ENCODE data around the gene IRAK2. TPM values are rescaled to one million over a fixed set of nuclear protein-coding genes. Genes with fewer than 3 reads are reported as not detected.

Gene IRAK2
- total RNA-seq, 1 experiment from 2014 or later, result 4.2 TPM

DNA sequence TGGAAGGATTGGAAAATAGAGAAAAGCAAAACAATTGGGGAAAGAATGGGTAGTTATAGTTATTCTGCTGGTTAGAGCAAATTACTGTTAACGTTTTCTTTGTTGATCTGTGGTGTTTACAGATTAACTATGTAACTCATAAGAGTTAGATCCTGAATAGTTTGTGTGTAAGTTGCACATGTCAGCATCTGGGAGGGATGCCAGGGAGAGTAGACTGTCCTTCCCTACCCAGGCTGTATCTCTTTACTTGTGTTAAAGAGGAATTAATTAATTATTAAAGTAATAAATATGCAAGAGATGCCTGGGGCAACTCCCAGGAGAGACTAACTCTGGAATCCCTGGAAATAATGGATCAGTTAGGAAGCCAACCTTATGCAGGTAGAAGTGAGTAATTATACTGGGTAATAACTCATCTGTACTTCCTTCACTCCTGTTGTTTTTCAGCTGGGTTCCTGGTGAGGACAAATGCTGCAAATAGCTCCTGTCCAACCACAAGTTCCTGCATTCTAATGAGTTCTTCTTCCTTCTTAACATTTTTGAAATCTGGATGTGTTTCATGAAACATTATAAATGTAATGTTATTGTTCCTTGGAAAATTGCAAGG is 109.1 kb downstream of the IRAK2 start:
- intact Hi-C loops (cut with micrococcal nuclease; ENCODE audit: unreplicated experiment), result no loop called here
- Mint-ChIP-seq H3K9me3 (ENCODE audit: unreplicated experiment) (no peaks in the 10 kb centered on the region), H3K4me3 (ENCODE audit: unreplicated experiment) (no peak overlapping the region), H3K27me3 (ENCODE audit: insufficient read depth, unreplicated experiment) (no peaks in the 10 kb centered on the region), H3K27ac (ENCODE audit: unreplicated experiment) (no peak overlapping the region), H3K4me1 (ENCODE audit: low read depth, unreplicated experiment) (peaks cover 11% of the 10 kb centered on the region), H3K36me3 (ENCODE audit: insufficient read depth, unreplicated experiment) (peaks cover 51% of the 10 kb centered on the region)
- no peak for DNase-seq
- TF ChIP-seq, protein P1, sequence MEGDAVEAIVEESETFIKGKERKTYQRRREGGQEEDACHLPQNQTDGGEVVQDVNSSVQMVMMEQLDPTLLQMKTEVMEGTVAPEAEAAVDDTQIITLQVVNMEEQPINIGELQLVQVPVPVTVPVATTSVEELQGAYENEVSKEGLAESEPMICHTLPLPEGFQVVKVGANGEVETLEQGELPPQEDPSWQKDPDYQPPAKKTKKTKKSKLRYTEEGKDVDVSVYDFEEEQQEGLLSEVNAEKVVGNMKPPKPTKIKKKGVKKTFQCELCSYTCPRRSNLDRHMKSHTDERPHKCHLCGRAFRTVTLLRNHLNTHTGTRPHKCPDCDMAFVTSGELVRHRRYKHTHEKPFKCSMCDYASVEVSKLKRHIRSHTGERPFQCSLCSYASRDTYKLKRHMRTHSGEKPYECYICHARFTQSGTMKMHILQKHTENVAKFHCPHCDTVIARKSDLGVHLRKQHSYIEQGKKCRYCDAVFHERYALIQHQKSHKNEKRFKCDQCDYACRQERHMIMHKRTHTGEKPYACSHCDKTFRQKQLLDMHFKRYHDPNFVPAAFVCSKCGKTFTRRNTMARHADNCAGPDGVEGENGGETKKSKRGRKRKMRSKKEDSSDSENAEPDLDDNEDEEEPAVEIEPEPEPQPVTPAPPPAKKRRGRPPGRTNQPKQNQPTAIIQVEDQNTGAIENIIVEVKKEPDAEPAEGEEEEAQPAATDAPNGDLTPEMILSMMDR (IDR thresholded peaks at IDR 0.05; ENCODE audit: insufficient read depth in 1 of 2, low read depth in 1 of 2, low read length in 1 of 2, severe bottlenecking in 1 of 2, unreplicated experiment in 1 of 2), result no peak
- no peaks in the 10 kb centered on the region for H3K4me1 ChIP-seq
- no peaks in the 10 kb centered on the region for H3K27me3 ChIP-seq (replicated peaks; ENCODE audit: control insufficient read depth, insufficient read depth, low read length)
- no TSS peak for BruUV-seq (replicated peaks)
- POLR2A ChIA-PET, result no interaction called here
- H3K4me3 ChIP-seq (ENCODE audit: low read depth, low read length), result no peak overlapping the region
- H3K9me3 ChIP-seq, result no peaks in the 10 kb centered on the region
- peaks cover 3% of the 10 kb centered on the region for H3K36me3 ChIP-seq (ENCODE audit: control insufficient read depth, insufficient read depth, low read length)
- CTCF ChIA-PET, result no interaction called here

DNA sequence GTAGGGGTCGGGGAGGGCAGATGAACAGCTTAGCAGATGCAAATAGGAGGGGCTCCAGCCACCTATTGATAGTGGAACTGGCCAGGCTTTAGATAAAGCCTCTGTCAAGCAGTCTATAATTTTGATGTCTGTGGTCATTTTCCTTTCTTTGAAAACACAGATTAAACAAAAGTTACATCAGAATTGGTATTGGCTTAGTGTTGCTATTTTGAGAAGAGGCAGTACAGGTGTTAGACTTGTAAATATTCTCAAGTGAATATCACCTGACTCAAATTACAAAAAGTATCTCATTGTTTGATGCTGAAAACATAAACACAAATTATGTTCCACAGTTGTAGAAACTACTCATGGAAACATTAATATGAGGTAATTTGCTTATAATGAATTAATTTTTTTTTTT is 109.9 kb downstream of the IRAK2 start:
- Histone ChIP-seq H3K4me3 (ENCODE audit: low read depth, low read length) (no peak overlapping the region), H3K36me3 (ENCODE audit: control insufficient read depth, insufficient read depth, low read length) (peaks cover 5% of the 10 kb centered on the region), H3K4me1 (no peaks in the 10 kb centered on the region), H3K27me3 (replicated peaks; ENCODE audit: control insufficient read depth, insufficient read depth, low read length) (no peaks in the 10 kb centered on the region), H3K9me3 (no peaks in the 10 kb centered on the region)
- Mint-ChIP-seq H3K4me3 (ENCODE audit: unreplicated experiment) (no peak overlapping the region), H3K27me3 (ENCODE audit: insufficient read depth, unreplicated experiment) (no peaks in the 10 kb centered on the region), H3K27ac (ENCODE audit: unreplicated experiment) (no peak overlapping the region), H3K9me3 (ENCODE audit: unreplicated experiment) (no peaks in the 10 kb centered on the region), H3K4me1 (ENCODE audit: low read depth, unreplicated experiment) (peaks cover 11% of the 10 kb centered on the region), H3K36me3 (ENCODE audit: insufficient read depth, unreplicated experiment) (peaks cover 46% of the 10 kb centered on the region)
- TF ChIP-seq, protein P1 (IDR thresholded peaks at IDR 0.05; ENCODE audit: insufficient read depth in 1 of 2, low read depth in 1 of 2, low read length in 1 of 2, severe bottlenecking in 1 of 2, unreplicated experiment in 1 of 2), result no peak
- POLR2A ChIA-PET, result no interaction called here
- intact Hi-C loops (cut with micrococcal nuclease; ENCODE audit: unreplicated experiment), result no loop called here
- no TSS peak for BruUV-seq (replicated peaks)
- DNase-seq, result no peak
- CTCF ChIA-PET, result no interaction called here

DNA sequence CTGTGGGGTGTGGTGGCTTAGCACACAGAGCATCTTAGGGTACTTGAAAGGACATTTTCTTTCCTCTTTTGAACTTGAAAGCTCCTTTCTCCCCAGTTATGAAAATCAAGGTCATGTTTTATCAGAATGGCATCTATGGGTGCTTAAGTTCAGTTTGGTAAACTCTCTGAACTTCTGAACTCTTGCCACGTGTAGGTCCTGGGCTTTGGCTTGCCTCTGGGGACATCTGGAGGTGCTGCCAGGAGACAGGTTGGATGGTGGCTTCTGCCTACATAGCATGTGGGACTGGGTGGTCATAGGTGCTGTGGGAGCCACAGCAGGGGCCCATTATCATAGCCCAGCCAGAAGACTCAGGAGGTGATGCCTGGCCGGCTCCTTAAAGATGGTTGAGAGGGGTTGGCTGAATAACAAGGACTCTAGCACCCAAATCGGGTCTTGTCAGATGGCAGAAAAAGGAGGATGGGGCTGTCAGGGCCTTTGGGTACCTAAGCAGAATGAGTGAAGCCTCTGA is 112.5 kb downstream of the IRAK2 start:
- TF ChIP-seq, protein P1 (IDR thresholded peaks at IDR 0.05; ENCODE audit: insufficient read depth in 1 of 2, low read depth in 1 of 2, low read length in 1 of 2, severe bottlenecking in 1 of 2, unreplicated experiment in 1 of 2), result no peak
- Histone ChIP-seq H3K27me3 (replicated peaks; ENCODE audit: control insufficient read depth, insufficient read depth, low read length) (no peaks in the 10 kb centered on the region), H3K4me3 (ENCODE audit: low read depth, low read length) (no peak overlapping the region), H3K4me1 (no peaks in the 10 kb centered on the region), H3K36me3 (ENCODE audit: control insufficient read depth, insufficient read depth, low read length) (peaks cover 5% of the 10 kb centered on the region), H3K9me3 (no peaks in the 10 kb centered on the region)
- Mint-ChIP-seq H3K4me1 (ENCODE audit: low read depth, unreplicated experiment) (peaks cover 11% of the 10 kb centered on the region), H3K36me3 (ENCODE audit: insufficient read depth, unreplicated experiment) (peaks cover 53% of the 10 kb centered on the region), H3K27ac (ENCODE audit: unreplicated experiment) (no peak overlapping the region), H3K9me3 (ENCODE audit: unreplicated experiment) (no peaks in the 10 kb centered on the region), H3K27me3 (ENCODE audit: insufficient read depth, unreplicated experiment) (no peaks in the 10 kb centered on the region), H3K4me3 (ENCODE audit: unreplicated experiment) (no peak overlapping the region)
- intact Hi-C loops (cut with micrococcal nuclease; ENCODE audit: unreplicated experiment), result no loop called here
- POLR2A ChIA-PET, result no interaction called here
- no peak for DNase-seq
- CTCF ChIA-PET, result no interaction called here
- no TSS peak for BruUV-seq (replicated peaks)

All from Caco-2 (cell line).